Nephron progenitor cell (in vitro differentiated cells): ENCODE data around the gene OR1J4.

ENCODE experiments used
- DNase-seq: peaks from one replicate; pipeline ENCODE4 v3.0.0; 2021
- H3K27ac Mint-ChIP-seq: 2 replicates; pipeline ENCODE4 v1.8.0; 2021; ENCODE audit warnings: mild to moderate bottlenecking, moderate library complexity, mixed read lengths
- H3K27me3 Mint-ChIP-seq: 2 replicates; pipeline ENCODE4 v1.8.0; 2021; ENCODE audit warnings: mild to moderate bottlenecking, low read depth, mixed read lengths; ENCODE audit not compliant: poor library complexity
- H3K36me3 Mint-ChIP-seq: 2 replicates; pipeline ENCODE4 v1.8.0; 2021; ENCODE audit warnings: low read depth, mixed read lengths
- H3K4me1 Mint-ChIP-seq: 2 replicates; pipeline ENCODE4 v1.8.0; 2021; ENCODE audit warnings: mixed read lengths
- H3K4me3 Mint-ChIP-seq: 2 replicates; pipeline ENCODE4 v1.8.0; 2021; ENCODE audit warnings: mild to moderate bottlenecking, moderate library complexity, mixed read lengths
- H3K9me3 Mint-ChIP-seq: 2 replicates; pipeline ENCODE4 v1.8.0; 2021; ENCODE audit warnings: mild to moderate bottlenecking, moderate library complexity, mixed read lengths
- TF ChIP-seq, protein P1 (sequence below): fragments of 200-600 bp; sonication (generic); IDR thresholded peaks from 2 replicates; pipeline ENCODE4 v1.5.0; 2021; ENCODE audit warnings: antibody characterized with exemption

OR1J4 gene

DNA sequence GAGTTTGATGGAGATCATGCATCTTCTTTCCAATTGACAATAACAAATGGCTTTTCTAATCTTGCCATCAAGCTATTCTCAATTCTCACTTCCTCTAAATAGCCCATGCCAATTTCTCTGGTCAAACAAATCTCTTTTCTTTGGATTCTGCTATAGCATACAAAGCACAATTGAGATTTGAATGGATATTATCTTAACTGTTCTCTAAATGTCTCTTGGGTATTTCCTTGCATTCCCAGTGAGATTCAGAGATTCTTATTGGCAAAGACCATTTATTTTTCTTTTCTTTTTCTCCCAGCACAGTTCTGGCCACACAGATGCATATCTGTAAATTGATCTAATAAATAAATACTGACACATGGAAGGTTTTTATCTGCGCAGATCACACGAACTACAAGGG, 33.9 kb downstream of the OR1J4 start, which contains the start of gene OR1N2:
Gene OR1N2 (plus strand): TSS at position 301 of the 400 bp plus-strand sequence. CDS start 100 bp downstream, outside the sequence.
- TF ChIP-seq, protein P1, sequence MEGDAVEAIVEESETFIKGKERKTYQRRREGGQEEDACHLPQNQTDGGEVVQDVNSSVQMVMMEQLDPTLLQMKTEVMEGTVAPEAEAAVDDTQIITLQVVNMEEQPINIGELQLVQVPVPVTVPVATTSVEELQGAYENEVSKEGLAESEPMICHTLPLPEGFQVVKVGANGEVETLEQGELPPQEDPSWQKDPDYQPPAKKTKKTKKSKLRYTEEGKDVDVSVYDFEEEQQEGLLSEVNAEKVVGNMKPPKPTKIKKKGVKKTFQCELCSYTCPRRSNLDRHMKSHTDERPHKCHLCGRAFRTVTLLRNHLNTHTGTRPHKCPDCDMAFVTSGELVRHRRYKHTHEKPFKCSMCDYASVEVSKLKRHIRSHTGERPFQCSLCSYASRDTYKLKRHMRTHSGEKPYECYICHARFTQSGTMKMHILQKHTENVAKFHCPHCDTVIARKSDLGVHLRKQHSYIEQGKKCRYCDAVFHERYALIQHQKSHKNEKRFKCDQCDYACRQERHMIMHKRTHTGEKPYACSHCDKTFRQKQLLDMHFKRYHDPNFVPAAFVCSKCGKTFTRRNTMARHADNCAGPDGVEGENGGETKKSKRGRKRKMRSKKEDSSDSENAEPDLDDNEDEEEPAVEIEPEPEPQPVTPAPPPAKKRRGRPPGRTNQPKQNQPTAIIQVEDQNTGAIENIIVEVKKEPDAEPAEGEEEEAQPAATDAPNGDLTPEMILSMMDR, result no peak
- H3K27me3 Mint-ChIP-seq, result peaks cover 16% of the 10 kb centered on the region
- peaks cover 28% of the 10 kb centered on the region for H3K9me3 Mint-ChIP-seq
- H3K36me3 Mint-ChIP-seq, result no peaks in the 10 kb centered on the region
- no peaks in the 10 kb centered on the region for H3K4me1 Mint-ChIP-seq
- no peak within 1 kb of the TSS for H3K27ac Mint-ChIP-seq
- H3K4me3 Mint-ChIP-seq, result no peak within 1 kb of the TSS
- DNase-seq, result no peak

DNA sequence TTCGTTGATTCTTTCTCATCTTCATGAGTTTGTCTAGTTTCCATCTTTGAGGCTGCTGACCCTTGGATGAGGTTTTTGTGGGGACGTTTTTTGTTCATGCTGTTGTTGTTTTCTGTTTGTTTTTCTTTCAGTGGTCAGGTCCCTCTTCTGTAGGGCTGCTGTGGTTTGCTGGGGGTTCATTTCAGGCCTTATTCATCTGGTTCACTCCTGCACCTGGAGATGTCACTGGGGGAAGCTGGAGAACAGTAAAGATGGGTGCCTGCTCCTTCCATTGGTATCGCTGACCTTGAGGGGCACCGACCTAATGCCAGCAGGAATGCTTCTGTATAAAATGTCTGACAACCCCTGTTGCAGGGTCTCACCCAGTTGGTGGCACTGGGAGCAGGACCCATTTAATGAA, 42.5 kb downstream of the OR1J4 start:
- Mint-ChIP-seq H3K9me3 (peaks cover 49% of the 10 kb centered on the region), H3K4me3 (no peak overlapping the region), H3K4me1 (no peaks in the 10 kb centered on the region), H3K27me3 (peaks cover 5% of the 10 kb centered on the region), H3K27ac (no peak overlapping the region), H3K36me3 (no peaks in the 10 kb centered on the region)
- DNase-seq, result no peak
- TF ChIP-seq, protein P1, result no peak

DNA sequence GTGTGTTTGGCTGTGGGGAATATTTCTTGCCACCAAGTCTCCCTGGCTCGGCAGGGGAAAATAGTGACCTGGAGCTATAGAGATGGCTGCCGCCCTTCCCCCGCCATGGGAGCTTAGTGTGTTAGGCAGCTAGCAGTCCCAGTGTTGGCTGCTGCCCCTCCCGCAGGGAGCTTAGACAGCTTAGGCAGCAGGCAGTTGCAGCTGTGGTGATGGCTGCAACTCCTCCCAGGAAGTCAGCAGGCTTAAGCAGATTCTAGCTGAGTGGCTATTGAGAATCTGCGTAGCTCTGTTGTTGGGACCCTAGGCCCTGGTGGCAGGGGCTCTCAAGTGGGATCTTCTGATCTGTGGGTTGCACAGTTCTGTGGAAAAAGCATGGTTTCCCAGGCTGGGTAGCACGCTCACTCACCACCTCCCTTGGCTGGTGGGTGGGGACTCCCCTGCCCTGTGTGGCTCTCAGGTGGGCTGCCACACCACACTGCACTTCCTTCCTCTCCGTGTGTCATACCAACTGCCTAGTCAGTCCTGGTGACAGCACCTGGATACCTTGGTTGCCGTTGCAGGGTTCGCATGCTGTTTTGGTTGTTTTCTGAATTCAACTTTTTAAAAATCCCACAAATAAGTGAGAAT, 43.3 kb downstream of the OR1J4 start:
- TF ChIP-seq, protein P1, result no peak

DNA sequence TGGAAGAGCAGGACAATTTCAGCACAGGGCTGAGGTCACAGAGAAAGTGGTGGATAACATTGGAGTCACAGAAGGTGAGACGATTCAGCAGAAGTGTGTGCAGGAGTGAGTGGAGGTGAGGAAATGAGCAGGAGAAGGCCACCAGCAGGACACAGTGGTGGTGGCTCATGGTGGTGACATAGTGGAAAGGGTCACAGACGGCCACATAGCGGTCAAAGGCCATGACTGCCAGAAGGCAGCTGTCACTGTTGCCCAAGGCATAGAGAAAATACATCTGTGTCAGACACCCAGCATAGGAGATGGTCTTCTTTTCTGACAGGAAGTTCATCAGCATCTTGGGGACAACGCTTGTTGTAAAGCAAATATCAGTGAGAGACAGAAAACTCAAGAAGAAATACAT, 49.0 kb downstream of the OR1J4 start:
- Mint-ChIP-seq H3K27ac (no peak overlapping the region), H3K4me1 (no peaks in the 10 kb centered on the region), H3K9me3 (peaks cover 57% of the 10 kb centered on the region), H3K4me3 (no peak overlapping the region), H3K27me3 (no peaks in the 10 kb centered on the region), H3K36me3 (no peaks in the 10 kb centered on the region)
- no peak for DNase-seq
- TF ChIP-seq, protein P1, result no peak

More for the DNA sequence above, 43.3 kb downstream of the OR1J4 start:
- Mint-ChIP-seq H3K9me3 (peaks cover 55% of the 10 kb centered on the region), H3K36me3 (no peaks in the 10 kb centered on the region), H3K4me1 (no peaks in the 10 kb centered on the region), H3K27ac (no peak overlapping the region), H3K27me3 (peaks cover 2% of the 10 kb centered on the region), H3K4me3 (no peak overlapping the region)
- no peak for DNase-seq
